Stimulated activated CD4-positive, alpha-beta T cell treated with anti-CD3 and anti-CD28 coated beads, TNF-alpha, amount 100 ng/mL, for 4 hours (primary cell): ENCODE results near the gene SLC25A48.
A peak's percentile ranks its signal among the peaks of the same experiment; 100 is the strongest.

Source experiments
- DNase-seq, 3 experiments: peaks; one replicate each; pipeline ENCODE4 v3.0.0-alpha.2; 2020; ENCODE audit warnings: low read depth in 3 of 3

Gene SLC25A48

GRCh38 chr5:135881244-135881643 is 46.8 kb downstream of the SLC25A48 start:
- DNase-seq, result no peak

GRCh38 chr5:135881819-135882218 is 47.4 kb downstream of the SLC25A48 start:
- DNase-seq, result no peak

GRCh38 chr5:135883026-135883425 is 48.6 kb downstream of the SLC25A48 start:
- no peak for DNase-seq

GRCh38 chr5:135883441-135883840 is 49.0 kb downstream of the SLC25A48 start:
- no peak for DNase-seq

- DNase-seq, result no peak
These were observed 50.6 kb downstream of the SLC25A48 start for GRCh38 chr5:135885031-135885430.

- no peak for DNase-seq
These were observed 51.7 kb downstream of the SLC25A48 start for GRCh38 chr5:135886136-135886535.

- DNase-seq, result peak; percentile 12 to 31 (median 21)
These were observed 53.0 kb downstream of the SLC25A48 start for GRCh38 chr5:135887447-135887864.

- no peak for DNase-seq
These were observed 53.6 kb downstream of the SLC25A48 start for GRCh38 chr5:135887881-135888614.

GRCh38 chr5:135890296-135890695 is 55.8 kb downstream of the SLC25A48 start:
- DNase-seq, result no peak

GRCh38 chr5:135890867-135891266 is 56.4 kb downstream of the SLC25A48 start:
- no peak for DNase-seq

- DNase-seq, result no peak
These were observed 56.8 kb downstream of the SLC25A48 start for GRCh38 chr5:135891268-135891667.

GRCh38 chr5:135891791-135892190 is 57.3 kb downstream of the SLC25A48 start:
- no peak for DNase-seq

GRCh38 chr5:135894276-135894675 is 59.8 kb downstream of the SLC25A48 start:
- no peak for DNase-seq

- no peak for DNase-seq
These were observed 60.3 kb downstream of the SLC25A48 start for GRCh38 chr5:135894789-135895188.

- no peak for DNase-seq
These were observed 61.1 kb downstream of the SLC25A48 start, which contains the start of gene IL9 for GRCh38 chr5:135895474-135896006. Gene IL9 (minus strand): TSS chr5:135895841. CDS start chr5:135895816, 25 bp downstream.

GRCh38 chr5:135898651-135899050 is 64.2 kb downstream of the SLC25A48 start:
- no peak for DNase-seq

GRCh38 chr5:135900276-135900675 is 65.8 kb downstream of the SLC25A48 start:
- DNase-seq, result no peak

- DNase-seq, result no peak
These were observed 67.2 kb downstream of the SLC25A48 start for GRCh38 chr5:135901633-135902032.

- DNase-seq, result no peak
These were observed 70.7 kb downstream of the SLC25A48 start for GRCh38 chr5:135905144-135905543.

GRCh38 chr5:135913713-135914626 is 79.5 kb downstream of the SLC25A48 start:
- DNase-seq, result no peak

GRCh38 chr5:135915466-135916001 is 81.1 kb downstream of the SLC25A48 start:
- no peak for DNase-seq

GRCh38 chr5:135916638-135917263 is 82.3 kb downstream of the SLC25A48 start:
- DNase-seq, result no peak
